ENCODE data around the gene MYO7A.
A peak's percentile ranks its signal among the peaks of the same experiment; 100 is the strongest.

MYO7A gene

DNA sequence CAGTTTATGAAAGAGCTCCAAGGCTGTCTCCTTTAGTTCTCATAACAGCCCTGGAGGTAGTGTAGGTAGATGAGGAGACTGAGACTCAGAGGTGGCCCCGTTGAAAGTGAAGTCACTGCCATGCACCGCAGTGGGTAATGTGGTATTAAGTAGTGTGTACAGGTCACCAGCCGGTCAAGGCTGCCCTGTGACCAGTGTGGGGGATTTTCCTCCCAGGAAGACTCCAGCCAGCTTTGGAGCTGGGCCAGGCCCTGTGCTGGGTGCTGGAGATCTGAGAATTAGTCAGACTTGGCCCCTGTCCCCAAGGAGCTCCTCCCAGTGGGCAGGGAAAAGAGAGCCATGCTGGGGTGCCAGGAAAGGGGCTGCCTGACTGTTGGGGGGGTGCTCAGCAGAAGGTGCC, 20.1 kb upstream of the MYO7A start:
- H3K4me3 ChIP-seq (ENCODE audit: low read length): no peak overlapping the region
- peak; percentile 81 for DNase-seq (ENCODE audit: low read depth)
- TF ChIP-seq, protein P1, sequence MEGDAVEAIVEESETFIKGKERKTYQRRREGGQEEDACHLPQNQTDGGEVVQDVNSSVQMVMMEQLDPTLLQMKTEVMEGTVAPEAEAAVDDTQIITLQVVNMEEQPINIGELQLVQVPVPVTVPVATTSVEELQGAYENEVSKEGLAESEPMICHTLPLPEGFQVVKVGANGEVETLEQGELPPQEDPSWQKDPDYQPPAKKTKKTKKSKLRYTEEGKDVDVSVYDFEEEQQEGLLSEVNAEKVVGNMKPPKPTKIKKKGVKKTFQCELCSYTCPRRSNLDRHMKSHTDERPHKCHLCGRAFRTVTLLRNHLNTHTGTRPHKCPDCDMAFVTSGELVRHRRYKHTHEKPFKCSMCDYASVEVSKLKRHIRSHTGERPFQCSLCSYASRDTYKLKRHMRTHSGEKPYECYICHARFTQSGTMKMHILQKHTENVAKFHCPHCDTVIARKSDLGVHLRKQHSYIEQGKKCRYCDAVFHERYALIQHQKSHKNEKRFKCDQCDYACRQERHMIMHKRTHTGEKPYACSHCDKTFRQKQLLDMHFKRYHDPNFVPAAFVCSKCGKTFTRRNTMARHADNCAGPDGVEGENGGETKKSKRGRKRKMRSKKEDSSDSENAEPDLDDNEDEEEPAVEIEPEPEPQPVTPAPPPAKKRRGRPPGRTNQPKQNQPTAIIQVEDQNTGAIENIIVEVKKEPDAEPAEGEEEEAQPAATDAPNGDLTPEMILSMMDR (conservative IDR thresholded peaks at IDR 0.05; ENCODE audit: low read length): no peak

DNA sequence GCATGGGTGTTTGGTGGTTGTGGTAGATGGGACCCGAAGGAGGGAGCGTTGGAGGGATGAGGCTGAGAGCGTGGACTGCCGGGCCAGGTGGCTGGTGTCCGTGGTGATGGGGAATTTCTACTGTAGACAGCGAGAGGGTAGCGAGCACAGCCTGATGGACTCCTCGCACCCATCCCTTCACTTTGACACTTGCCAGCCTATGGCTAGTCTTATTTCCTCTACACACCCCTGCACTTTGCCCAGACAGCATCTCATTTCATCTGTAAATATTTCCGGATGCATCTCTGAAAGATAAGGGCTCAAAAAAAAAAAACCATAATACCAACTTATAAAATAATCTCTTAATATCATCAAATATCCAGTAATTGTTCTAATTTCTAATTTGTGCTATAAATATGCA, 19.6 kb upstream of the MYO7A start:
- no peak overlapping the region for H3K4me3 ChIP-seq (ENCODE audit: low read length)
- no peak for DNase-seq (ENCODE audit: low read depth)
- TF ChIP-seq, protein P1 (conservative IDR thresholded peaks at IDR 0.05; ENCODE audit: low read length): no peak

DNA sequence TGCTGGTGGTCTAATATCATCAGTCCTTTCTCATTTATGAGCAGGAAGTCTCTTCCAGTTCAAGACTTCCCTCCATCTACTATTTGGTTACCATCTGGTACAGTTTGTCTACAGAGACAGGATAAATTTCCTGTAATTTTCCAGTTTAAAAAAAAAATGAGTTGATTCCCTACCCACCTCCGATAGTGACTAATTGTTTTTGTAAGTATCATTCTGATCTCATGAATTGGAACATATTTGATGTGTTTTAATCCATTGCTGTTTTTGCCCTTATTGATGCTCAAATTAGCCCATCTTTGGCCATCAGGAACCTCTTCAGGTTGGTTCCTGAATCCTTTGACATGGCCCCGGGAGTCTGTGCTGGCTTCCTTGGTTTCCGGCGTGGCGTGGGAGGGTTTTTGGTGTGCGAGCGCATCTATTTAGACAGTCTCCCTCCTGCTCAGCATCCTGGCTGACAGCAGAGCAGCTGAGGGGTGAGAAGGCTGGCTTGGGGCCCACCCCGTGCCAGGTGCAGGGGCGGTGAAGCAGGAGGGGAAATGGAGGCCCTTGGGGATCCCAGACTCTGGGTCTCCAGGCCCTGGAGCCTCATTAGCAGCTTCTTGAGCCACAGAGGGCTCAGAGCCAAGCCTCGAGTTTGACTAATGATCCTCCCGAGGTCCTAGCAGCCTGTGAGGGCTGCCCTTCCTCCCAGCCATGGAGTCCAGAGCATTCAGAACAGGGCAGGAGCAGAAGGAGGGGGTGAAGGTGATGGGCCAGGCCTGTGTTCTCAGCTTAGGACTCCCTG, 18.6 kb upstream of the MYO7A start:
- peak; percentile 54 for DNase-seq (ENCODE audit: low read depth)
- no peak overlapping the region for H3K4me3 ChIP-seq (ENCODE audit: low read length)
- TF ChIP-seq, protein P1 (conservative IDR thresholded peaks at IDR 0.05; ENCODE audit: low read length): no peak

DNA sequence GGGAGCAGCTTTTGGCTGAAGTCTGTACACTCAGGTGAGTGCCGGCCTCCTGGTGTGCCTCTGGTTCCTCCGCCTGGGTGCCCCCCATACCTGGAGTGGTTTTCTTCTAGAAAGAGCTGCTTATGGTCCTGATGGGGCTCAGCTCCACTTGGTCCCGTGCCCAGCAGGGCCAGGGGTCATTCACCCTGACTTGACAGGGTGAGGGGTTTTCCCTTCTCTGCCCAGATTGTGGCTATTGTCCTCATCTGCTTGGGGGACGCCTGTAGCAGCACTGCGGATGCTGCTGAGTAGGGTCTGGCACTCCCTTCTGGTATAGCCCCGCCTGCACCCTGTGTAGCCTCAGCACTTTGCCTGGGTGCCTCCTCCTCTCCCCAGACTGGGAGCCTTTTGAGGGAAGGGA, 17.2 kb upstream of the MYO7A start:
- TF ChIP-seq, protein P1 (conservative IDR thresholded peaks at IDR 0.05; ENCODE audit: low read length): no peak
- no peak overlapping the region for H3K4me3 ChIP-seq (ENCODE audit: low read length)

DNA sequence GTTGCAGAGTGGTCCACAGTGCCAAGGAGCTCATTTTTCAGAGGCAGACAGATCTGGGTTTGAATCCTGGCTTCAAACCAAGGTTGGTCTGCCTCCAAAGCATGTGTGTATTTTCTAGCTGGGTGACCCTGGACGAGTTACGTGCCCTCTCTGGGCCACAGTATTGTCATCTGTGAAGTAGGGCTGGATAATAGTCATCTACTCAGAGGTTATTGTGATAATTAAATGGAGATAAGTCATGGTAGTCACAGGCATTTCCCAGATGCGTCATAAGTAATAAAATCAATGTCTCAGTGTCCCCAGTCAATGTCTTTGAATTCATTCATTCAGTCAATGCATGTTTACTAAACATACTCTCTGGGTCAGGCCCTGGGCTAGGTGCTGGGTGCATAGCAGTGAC, 16.8 kb upstream of the MYO7A start:
- H3K4me3 ChIP-seq (ENCODE audit: low read length): no peak overlapping the region
- no peak for DNase-seq (ENCODE audit: low read depth)

More for the DNA sequence above, 17.2 kb upstream of the MYO7A start:
- DNase-seq (ENCODE audit: low read depth): no peak

DNA sequence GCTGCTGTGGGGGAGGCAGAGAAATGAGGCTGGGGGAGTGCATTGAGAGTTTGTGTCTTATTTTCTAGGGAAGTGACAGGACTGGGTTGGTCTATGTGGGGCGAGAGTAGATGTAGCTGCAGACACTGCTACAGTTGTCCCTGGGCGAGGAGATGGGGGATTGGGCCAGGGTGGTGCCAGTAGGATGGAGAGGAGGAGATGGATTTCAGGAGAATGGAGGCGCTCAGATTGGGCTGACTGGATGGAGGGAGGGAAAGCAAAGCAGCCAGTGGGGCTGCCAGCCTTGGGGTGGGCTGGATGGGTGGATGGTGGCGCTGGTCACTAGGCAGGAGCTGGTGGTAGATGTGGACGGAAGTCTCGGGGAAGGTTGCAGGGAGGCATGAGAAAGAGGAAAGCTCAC, 16.1 kb upstream of the MYO7A start:
- DNase-seq (ENCODE audit: low read depth): no peak
- TF ChIP-seq, protein P1 (conservative IDR thresholded peaks at IDR 0.05; ENCODE audit: low read length): no peak
- H3K4me3 ChIP-seq (ENCODE audit: low read length): no peak overlapping the region

More for the DNA sequence above, 16.8 kb upstream of the MYO7A start:
- TF ChIP-seq, protein P1 (conservative IDR thresholded peaks at IDR 0.05; ENCODE audit: low read length): no peak

All from AG10803 (cell line).